GM21717 (cell line): Measurements from ENCODE around the gene DENND4C.
A peak's percentile ranks its signal among the peaks of the same experiment; 100 is the strongest.
"Not testable (repeated sequence)": the region's sequence is repeated elsewhere in the genome, so short reads cannot be mapped to it uniquely, and the experiment has no call there.

Experiments
- ATAC-seq: cut with Tn5 transposase; IDR thresholded peaks from one replicate; pipeline ENCODE4 v1.9.1; 2021; ENCODE audit warnings: mild to moderate bottlenecking, moderate library complexity; ENCODE audit not compliant: unreplicated experiment

DENND4C gene

GRCh38 chr9:19369107-19369506 lies 138.6 kb downstream of the DENND4C start:
- no peak for ATAC-seq

- no peak for ATAC-seq
These were observed 141.4 kb downstream of the DENND4C start for GRCh38 chr9:19371942-19372341.

- no peak for ATAC-seq
These were observed 142.1 kb downstream of the DENND4C start for GRCh38 chr9:19372567-19372966.

GRCh38 chr9:19373527-19373926 lies 143.0 kb downstream of the DENND4C start:
- no peak for ATAC-seq

GRCh38 chr9:19375538-19375937 lies 145.0 kb downstream of the DENND4C start:
- no peak for ATAC-seq

- no peak for ATAC-seq
These were observed 146.4 kb downstream of the DENND4C start for GRCh38 chr9:19376931-19377330.

- no peak for ATAC-seq
These were observed 147.7 kb downstream of the DENND4C start for GRCh38 chr9:19378164-19378563.

- ATAC-seq, result no peak
These were observed 148.2 kb downstream of the DENND4C start for GRCh38 chr9:19378647-19379046.

GRCh38 chr9:19379283-19379682 lies 148.8 kb downstream of the DENND4C start:
- no peak for ATAC-seq

GRCh38 chr9:19379697-19380046 lies 149.2 kb downstream of the DENND4C start:
- ATAC-seq, result peak; percentile 46

GRCh38 chr9:19380826-19381075 lies 150.3 kb downstream of the DENND4C start:
- ATAC-seq, result no peak

- no peak for ATAC-seq
These were observed 151.2 kb downstream of the DENND4C start for GRCh38 chr9:19381656-19382055.

GRCh38 chr9:19385212-19385611 lies 154.7 kb downstream of the DENND4C start:
- ATAC-seq, result not testable (repeated sequence)

- no peak for ATAC-seq
These were observed 155.5 kb downstream of the DENND4C start for GRCh38 chr9:19385786-19386501.

- ATAC-seq, result no peak
These were observed 156.1 kb downstream of the DENND4C start for GRCh38 chr9:19386502-19387044.

GRCh38 chr9:19387317-19387716 lies 156.8 kb downstream of the DENND4C start:
- no peak for ATAC-seq

GRCh38 chr9:19389539-19389938 lies 159.0 kb downstream of the DENND4C start:
- ATAC-seq, result not testable (repeated sequence)

- no peak for ATAC-seq
These were observed 167.4 kb downstream of the DENND4C start for GRCh38 chr9:19397845-19398244.

- ATAC-seq, result not testable (repeated sequence)
These were observed 172.7 kb downstream of the DENND4C start for GRCh38 chr9:19403231-19403630.

- no peak for ATAC-seq
These were observed 174.0 kb downstream of the DENND4C start for GRCh38 chr9:19404283-19405075.

GRCh38 chr9:19405771-19406170 lies 175.3 kb downstream of the DENND4C start:
- no peak for ATAC-seq

- ATAC-seq, result peak; percentile 14
These were observed 177.8 kb downstream of the DENND4C start for GRCh38 chr9:19408316-19408692.
